ENCODE data around the gene OXCT1.

DNA sequence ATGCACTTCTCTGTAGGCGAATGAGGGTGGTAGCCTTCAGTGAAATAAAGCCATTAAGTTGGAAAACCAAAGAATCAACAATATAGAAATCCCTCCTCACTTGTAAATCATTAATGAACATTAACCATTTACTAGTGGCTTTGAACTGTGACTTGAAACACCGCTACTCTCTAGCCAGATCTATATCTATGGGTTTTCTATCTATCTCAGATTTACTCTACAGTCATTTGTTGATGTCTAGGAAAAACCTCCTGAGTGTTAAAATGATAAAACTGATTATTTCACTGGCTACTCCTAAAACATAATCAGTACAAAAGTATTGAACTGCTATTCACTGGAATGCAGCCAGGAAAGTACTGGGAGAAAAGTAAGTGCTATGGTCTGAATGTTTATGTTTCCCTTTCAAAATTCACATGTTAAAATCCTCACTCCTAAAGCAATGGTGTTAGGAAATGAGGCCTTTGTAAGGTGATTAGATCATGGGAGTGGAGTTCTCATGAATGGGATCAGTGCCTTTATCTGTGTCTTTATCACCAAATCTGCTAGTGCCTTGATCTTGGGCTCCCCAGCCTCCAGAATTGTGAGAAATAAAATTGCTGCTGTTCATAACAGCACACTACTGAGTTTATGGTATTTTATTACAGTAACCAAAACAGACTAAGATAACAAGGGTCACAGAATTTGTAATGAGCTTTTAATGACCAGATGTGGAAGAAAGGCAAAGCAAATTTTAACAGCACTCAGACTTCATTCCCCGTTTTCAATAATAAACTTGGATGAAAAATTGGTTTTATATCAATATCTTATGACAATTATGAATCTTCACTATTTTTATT is 8.6 kb upstream of the OXCT1 start:
- TF ChIP-seq GATA2 (IDR thresholded peaks at IDR 0.05; ENCODE audit: low read depth, low read length) = no peak
- TF ChIP-seq GATA3 (IDR thresholded peaks at IDR 0.05; ENCODE audit: low read depth, low read length) = no peak

All from SH-SY5Y (cell line).